CD4-positive, alpha-beta T cell treated with Interleukin-6 for 4 hours (primary cell): Measurements from ENCODE around the gene PTPN22.

Experiments
- DNase-seq: peaks from one replicate; pipeline ENCODE4 v3.0.0-alpha.2; 2020; ENCODE audit warnings: mixed read lengths

Gene PTPN22

DNA sequence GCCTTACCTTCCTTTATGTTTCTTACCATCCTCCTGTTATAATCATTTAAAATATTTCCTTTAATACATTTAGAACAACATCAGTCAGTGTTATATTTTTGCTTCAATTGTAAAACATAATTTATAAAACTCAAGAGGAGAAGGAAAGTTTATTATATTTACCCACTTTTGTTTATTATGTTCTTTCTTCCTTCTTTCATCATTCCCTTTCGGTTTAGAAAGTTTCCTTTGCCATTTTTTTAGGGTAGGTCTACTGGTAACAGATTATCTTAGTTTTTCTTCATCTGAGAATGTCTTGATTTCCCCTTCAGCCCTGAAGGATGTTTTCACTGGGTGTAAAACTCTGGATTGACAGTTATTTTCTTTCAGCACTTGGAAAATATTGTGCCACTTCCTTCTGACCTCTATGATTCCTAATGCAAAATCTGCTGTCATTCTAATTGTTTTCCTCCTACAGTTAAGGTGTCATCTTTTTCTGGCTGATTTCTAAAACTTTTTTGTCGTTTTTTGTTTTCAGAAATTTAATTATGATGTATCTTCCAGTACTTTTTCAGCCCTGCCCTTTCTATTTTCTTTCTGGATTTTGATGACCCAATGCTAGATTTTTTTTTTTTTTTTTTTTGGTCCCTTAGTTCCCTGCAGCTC is 25.0 kb downstream of the PTPN22 start:
- no peak for DNase-seq

DNA sequence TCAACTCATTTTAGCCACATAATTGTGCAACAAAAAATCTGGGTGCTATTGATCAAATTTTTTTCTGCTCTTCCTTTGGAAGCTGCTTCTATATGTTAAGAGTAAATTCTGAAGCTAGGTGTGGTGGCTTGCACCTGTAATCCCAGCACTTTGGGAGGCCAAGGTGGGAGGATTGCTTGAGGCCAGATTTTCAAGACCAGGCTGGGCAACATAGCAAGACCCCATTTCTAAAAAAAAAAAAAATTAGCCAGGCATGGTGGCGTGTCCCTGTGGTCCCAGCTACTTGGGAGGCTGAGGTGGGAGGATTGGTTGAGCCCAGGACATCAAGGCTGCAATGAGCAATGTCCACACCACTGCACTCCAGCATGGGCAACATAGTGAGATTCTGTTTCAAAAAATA is 35.0 kb downstream of the PTPN22 start:
- DNase-seq = no peak

DNA sequence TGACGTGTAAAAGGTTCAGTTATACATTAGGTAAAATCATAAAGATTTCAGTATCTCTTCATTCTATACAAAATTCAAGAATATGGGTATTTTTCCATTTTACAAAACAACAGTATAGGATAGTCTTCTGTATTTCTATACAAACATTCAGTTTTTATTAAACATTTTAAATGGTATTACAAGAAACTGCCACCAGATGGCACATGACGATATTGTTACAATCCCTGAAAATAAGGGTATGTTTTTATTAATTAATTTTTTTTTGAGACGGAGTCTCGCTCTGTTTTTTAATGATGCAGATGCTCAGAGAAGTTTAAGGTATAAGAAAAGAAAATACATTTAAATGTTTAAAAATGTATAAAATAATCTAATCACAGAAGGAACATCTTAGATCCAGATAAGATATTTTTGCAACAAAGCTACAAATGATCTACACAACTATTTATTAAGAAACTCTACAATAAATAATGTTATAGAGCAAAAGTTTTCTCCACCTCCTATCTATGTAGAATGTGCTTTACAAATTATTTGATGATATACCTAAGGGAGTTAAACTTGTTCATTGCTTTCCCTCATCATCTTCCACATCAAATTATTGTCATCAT is 35.7 kb downstream of the PTPN22 start:
- DNase-seq = peak; percentile 43

DNA sequence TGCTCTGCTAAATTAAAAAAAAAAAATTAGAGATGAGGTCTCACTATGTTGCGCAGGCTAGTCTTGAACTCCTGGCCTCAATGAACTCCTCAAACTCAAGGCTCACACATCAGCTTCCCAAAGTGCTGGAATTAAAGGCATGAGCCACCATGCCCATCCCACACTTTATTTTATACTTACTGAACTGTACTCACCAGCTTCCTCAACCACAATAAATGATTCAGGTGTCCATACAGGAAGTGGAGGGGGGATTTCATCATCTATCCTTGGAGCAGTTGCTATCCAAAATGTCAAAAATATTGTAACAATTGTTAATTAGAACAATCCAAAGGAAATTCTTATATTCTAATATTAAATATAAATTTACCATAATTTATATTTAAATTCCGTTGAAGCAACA is 36.8 kb downstream of the PTPN22 start:
- DNase-seq = no peak

DNA sequence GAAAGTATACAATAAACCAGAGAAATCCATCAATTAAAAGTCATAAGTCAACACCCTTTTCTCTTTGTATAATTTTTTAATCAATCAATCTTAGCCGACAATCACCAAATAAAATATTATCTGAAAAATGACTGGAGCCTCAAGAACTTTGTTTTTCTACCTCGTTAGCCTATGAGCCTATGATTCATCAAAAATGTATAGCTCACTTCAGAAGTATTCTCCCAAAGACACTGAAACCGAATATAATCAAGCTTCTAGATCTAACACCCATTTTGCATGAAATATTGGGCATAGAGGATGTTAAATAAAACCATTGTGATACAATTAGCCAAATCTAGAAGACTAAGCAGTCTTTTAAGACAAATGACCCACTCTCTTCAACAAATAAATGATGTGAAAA is 41.5 kb downstream of the PTPN22 start:
- DNase-seq = no peak

DNA sequence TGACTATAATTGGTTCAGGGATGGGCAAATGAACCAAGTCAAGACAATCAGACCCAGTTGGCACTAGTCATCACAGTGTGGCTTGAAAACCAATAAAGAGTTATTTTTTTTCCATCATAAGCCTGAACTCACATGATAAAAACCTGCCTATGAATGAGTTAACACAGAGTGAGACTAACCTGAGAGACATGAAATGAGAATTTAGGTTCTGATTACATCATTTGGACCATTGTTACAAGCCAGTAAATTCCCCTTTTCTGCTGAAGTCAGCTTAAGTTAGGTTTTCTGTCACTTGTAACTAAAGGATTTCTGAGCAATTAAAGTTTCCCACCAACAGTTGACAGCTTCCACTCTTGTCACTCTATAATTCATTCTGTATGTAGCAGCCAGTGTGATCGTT is 49.6 kb downstream of the PTPN22 start:
- DNase-seq = no peak

DNA sequence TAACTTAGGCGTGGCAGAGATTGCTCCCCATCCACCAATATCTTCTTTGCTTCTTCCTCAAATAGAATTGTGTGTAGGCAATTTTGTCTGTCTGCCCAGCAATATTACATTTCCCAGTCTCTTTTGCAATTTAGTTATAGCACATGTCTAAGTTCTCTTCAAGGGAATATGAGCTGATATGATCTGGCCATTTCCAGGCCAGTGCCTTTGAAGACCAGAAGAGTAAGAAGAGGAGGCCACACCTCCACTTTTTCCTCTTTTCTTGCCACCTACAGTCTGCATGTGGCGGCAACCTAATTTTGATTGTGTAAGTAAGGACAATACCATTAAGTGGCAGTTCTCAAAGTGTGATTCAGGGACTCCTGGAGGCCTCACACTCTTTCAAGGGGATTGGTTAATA is 52.9 kb downstream of the PTPN22 start:
- no peak for DNase-seq

DNA sequence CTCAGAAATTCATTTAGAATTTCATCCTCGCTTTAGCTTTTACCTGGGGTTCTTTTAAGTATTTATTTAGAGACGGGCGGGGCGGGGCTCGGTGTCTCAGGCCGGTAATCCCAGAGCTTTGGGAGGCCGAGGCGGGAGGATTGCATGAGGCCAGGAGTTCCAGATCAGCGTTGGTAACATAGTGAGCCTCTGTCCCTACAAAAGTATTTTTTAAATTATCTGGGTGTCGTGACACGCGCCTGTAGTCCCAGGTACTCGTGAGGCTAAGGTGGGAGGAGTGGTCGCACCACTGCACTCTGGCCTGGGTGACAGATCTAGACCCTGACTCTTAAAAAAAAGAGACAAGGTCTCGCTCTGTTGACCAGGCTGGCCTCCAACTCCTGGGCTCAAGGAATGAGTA is 58.3 kb downstream of the PTPN22 start:
- no peak for DNase-seq

DNA sequence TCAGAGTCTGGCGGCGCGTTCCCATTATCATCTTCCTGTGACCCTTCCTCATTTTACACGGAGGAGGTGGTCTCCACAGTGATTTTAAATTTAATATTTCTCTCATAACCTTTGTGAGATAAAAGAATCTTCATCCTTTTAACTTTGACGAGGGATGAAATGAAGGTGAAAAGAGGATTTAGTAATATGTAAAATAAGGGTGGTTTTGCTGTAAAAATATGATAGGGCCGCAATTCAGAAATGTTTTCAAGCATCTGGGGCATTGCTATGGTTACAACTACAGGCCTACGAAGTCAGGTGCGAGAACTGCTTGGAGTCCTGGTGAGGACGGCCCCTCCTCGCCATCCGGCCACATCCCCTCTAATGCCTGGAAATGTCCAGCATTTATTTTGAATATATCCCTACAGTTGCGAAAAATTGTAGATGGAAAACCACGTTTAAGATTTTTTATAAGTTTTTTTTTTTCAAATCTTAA is 58.8 kb downstream of the PTPN22 start:
- no peak for DNase-seq

DNA sequence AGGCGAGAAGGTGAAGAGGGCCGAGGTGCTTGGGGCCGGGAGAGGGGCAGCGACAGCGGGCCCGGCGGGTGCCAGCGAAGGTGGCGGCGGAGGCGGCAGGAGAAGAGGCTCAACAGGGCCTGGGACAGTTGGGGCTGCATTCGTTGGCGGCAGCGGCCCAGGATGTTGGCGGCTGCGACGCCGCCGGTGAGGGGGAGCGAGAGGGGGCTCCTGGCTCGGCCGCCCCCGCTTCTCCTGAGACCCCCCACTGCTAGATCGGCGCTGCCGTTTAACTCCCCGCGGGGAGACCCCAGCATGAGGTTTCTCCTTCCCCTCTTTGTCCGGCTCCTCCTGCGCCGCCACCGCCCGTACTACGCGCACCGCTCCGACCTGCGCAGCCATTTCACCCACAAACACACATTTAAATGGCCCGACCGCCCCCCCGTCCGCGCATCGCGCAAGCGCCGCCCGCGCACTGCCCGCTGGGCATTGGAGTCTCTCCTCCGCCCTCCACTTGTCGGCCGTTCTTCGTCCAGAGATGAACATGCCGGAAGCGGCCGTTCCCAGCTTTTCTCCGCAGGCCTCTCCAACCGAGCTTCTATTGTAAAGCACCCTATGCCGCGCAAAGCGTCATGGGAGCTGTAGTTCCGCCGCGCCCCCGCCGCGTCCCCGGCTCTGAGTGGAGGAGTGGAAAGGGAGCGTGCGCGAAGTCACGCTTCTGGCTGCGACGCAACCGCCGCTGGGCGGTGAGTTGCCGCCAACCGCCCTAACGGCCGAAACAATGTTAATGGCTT is 59.4 kb downstream of the PTPN22 start, which contains the start of gene RSBN1:
Gene RSBN1 (minus strand): TSS at position 589 of the 773 bp plus-strand sequence. CDS start 64 bp downstream, at position 525.
- peak; percentile 98 for DNase-seq

DNA sequence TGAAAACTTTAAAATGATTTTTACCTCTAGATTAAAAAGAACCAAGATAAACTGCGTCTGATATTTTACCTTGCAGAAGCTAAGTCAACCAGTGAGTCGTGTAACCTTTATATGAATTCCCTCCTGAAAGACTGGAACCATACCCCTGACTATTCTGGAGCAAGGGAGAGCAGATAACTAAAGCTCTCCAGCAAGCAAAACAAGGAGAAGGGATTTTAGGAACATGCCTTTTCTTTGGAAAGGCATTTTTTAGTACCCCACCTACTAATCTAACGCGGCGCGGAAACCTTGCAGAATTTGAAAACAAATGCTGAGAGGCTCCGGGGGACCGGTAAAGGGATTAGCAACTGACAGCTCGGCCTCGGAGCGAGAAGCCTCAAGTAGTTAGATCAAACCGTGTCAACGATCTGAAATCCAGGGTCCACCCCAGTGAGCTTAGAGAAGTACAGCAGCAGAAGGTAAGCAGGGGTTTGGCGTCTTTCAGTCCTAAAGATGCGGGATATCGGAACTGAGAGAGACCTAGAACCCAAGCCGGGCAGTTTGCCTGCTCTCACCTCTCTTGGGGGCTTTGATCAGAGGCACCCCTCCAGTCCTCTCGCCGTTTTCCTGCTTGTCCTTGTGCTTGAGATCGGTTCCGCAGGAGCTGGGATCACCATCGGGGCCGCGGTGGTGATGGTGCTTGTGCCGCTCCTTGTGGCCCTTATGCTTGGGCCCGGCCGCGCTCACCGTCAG is 60.2 kb downstream of the PTPN22 start:
- DNase-seq = peak; percentile 35

DNA sequence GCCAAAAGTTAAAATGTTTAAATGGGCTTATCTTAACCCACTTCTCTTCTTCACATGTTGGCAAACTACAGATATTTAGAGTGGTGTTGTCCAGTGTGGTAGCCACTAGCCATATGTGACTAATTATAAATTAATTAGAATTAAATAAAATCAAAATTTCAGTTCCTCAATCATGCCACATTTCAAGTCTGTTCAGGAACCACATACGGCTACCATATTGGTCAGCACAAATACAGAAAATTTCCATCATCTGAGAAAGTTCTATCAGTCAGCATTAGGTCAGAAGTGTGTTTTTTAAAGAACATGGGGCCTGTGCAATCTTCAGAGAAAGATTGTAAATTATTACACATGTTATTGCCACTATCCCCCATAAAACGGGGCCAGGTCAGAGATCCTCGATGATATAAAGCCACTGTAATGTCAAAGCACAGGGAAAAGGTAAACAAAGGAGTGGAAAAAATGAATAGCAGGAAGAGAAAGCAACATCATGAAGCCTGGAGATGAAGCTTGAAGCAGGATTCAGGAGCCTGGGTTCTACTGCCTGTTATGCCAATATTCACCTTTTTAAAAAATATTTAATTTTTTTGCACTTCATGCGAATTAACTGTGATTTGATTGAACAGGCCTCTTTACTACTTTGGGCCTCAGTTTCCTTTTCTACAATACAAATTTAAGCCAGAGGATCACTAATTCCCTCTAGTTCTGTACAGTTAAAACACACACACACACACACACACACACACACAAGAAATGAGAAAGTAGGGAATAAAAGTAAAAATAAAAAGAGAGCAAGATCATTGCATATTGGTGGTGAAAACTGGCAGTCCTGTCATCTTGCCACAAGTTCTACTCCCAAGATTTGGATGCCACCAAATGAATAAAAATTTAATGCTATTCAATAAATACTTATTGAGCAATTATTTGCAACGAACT is 61.6 kb downstream of the PTPN22 start:
- no peak for DNase-seq

DNA sequence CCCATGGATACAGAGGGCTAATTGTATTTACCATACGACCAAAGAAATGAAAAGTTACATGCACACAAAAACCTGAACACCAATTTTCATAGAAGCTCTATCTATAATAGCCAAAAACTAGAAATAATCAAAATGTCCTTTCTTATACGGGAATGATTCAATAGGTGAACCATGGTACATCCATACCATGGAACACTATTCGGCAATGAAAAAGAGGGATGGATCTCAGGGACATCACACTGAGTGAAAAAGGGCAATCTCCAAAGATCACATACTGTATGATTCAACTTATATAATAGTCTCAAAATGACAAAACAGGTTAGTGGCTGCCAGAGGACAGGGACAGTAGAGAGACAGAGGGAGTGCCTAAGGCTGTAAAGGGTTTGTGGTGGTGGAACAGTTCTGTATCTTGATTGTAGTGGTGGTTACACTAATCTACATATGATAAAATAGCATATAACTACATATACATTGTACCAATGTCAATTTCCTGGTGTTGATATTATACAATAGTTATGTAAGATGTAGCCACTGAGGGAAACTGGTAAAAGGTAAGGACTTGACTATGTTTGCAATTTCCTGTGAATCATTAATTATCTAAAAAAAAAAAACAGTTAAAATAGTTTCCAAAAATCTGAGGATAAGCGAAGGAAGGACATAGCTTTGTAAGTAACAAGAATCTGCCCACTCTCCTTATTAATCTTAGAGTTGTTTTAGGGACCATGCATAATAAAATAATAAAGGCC is 62.9 kb downstream of the PTPN22 start:
- DNase-seq = no peak

DNA sequence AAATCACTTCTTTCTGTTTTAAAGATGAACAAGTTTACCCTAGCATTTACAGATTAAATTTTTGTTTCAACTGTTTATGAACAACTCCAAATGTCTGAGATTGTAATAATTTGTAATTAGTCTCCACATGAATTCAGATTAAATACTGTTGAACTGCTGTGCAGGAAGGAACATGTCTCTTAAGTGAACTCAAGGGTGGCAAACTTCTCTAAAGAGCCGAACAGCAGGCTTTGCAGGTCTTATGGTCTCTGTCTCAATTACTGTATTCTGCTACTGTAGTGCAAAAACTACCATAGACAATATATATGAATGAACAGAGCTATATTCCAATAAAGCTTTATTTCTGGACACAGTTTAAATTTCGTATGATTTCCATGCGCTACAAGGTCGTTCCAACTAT is 65.9 kb downstream of the PTPN22 start:
- no peak for DNase-seq

DNA sequence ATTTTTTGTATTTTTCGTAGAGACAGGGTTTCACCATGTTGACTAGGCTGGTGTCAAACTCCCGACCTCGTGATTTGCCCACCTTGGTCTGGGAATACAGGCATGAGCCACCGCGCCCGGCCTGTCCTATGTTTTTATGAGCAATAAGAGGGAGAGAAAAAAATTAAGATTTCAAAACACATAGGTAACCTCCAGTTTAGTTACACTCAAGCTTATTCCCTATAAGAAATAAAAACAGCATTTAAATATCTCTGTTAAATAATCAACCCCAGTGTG is 66.3 kb downstream of the PTPN22 start:
- no peak for DNase-seq

DNA sequence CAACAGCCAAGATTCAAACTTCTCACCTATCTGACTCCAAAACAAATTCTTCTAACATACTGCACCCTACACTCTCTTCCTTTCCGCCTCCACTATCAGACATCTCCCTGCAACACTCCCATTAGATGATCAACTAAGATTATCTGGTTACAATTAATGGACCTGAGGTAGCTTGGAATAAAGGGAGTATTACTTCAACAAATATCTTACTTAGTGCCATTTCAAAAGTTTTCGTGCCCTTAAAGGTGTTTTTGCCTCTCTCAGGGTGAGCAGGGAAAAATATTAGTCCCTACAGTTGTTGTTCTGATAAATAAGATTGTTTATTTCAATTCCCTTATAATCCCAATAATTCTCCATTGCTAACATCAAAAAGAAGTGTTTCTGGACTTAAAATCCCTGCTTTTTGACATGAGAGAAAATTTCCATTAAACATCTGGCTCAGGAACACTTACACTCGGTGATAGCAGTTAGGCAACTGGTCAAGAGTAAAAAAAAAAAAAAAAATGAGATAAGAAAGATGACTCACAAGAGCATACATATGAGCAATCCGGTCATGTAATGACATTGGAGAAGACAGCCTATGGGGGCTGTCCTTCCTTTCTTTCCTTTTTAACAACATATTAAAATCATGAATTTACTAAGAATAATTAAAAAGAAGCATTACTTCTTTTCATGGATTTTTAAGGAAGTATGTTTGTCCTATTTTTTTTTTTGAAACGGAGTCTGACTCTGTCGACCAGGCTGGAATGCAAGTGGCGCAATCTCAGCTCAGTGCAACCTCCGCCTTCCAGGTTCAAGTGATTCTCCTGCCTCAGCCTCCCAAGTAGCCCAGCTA is 66.9 kb downstream of the PTPN22 start:
- no peak for DNase-seq

DNA sequence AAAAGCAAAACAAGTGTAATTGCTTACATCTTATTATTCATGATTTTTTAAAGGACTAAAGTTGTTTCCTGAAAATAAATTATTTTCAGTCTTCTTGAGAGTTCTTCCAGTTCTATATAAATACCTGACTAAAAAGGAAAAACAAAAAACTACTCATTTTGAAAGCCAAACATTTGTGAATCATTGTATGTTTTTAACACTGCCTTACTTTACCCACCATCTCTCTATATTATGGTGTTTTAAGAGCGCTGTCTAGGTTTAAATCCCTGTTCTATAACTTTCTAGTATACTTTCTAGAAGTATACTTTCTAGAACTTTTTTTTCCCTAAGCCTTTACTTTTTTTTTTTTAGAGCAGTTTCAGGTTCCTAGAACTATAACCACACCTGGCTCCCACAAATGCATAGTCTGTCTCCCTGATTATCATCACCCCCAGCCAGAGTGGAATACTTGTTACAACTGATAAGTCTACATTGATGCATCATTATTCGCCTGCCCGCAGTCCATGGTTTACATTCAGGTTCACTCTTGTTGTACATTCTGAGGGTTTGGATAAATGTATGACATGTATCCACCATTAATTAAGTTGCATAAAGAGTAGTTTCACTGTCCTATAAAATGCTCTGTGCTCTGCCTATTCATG is 69.0 kb downstream of the PTPN22 start:
- DNase-seq = no peak

DNA sequence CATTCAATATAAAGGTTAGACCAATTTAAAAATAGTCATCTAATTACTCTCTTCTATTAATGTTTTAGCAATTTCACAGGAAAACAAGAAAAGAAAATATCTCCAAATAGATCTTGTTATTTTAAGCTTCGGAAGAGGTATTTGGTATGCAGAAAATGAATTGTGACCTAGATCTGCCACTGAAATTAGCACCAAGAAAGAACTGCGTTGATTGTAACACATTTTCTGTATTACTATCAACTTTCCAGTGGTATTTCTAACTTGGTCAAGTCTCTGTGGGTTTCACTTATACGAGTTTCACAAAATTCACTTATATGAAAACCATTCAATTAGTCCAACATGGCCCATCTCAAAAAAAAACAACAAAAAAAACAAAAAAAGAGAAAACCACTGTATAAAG is 71.0 kb downstream of the PTPN22 start:
- DNase-seq = no peak

DNA sequence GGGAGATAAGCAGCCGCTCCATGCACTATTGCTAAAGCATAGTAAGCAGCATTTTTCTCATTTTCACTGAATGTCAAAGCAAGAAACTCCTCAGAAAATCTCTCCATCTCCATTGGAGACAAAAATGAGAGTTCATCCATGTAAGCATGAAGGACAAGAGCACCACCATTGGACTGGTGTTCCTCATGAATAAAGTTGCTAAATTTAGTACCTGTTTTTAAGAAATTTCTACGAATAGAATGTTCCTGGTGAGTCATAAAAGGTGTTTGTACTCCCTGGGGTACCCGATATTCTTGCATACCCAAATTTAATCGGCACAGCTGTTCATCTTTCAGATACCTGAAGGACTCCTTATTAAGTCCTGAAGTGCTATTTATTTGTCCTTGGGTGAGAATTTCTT is 74.0 kb downstream of the PTPN22 start:
- DNase-seq = no peak
